ENCODE data around the gene ACSL1. TPM values are rescaled to one million over a fixed set of nuclear protein-coding genes. Genes with fewer than 3 reads are reported as not detected.

The ACSL1 gene
- total and polyA plus RNA-seq, 7 experiments from 2014 or later: 5.7 to 80.1 (median 11.5) TPM

GRCh38 chr4:184706453-184706852 is 119.3 kb downstream of the ACSL1 start:
- peak overlapping the region in 2 of 9 donors; percentile 15 to 80 for H3K27ac Mint-ChIP-seq
- H3K4me1 ChIP-seq (ENCODE audit: control insufficient read depth in 2 of 2, insufficient read depth in 2 of 2, low read length in 2 of 2): no peaks in the 10 kb centered on the region
- H3K9me3 Mint-ChIP-seq: no peaks in the 10 kb centered on the region
- peak overlapping the region in 1 of 10 donors; percentile 8 for H3K4me3 Mint-ChIP-seq
- DNase-seq: no peak
- ChIA-PET CTCF (no interaction called here), POLR2A (interaction anchor here (1.5 kb wide), 1 partner anchor 103 kb away, joined by 3 read pairs; no protein-coding TSS in a partner anchor)
- no peak overlapping the region for H3K27ac ChIP-seq (ENCODE audit: low read depth, low read length)
- H3K4me3 ChIP-seq (ENCODE audit: low read length): no peak overlapping the region
- intact Hi-C loops (cut with micrococcal nuclease): no loop called here
- H3K27me3 Mint-ChIP-seq: no peaks in the 10 kb centered on the region
- no peaks in the 10 kb centered on the region for H3K9me3 ChIP-seq (ENCODE audit: control insufficient read depth in 2 of 3, low read length in 3 of 3)
- ATAC-seq: no peak
- H3K4me1 Mint-ChIP-seq: peaks cover 0 to 29% (median 0%) of the 10 kb centered on the region in 7 donors
- no peaks in the 10 kb centered on the region for H3K36me3 ChIP-seq (ENCODE audit: control insufficient read depth in 2 of 3, insufficient read depth in 3 of 3, low read length in 3 of 3)
- no peaks in the 10 kb centered on the region for H3K27me3 ChIP-seq (ENCODE audit: control insufficient read depth in 2 of 2, insufficient read depth in 2 of 2, low read length in 2 of 2)
- H3K36me3 Mint-ChIP-seq: peaks cover 0 to 54% (median 6%) of the 10 kb centered on the region in 5 donors

DNA sequence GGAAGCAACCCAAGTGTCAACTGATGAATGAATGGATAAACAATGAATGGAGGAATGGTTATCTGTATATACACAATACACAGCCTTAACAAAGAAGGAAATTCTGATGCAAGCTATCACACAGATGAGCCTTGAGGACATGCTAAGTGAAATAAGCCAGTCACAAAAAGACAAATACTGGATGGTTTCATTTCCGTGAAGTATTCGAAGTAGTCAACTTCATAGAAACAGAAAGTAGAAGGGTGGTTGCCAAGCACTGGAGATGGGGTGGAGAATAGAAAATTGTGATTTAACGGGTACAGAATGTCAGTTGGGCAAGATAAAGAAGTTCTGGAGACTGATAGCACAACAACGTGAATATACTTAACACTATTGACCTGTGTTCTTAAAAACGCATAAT is 120.1 kb downstream of the ACSL1 start:
- Histone ChIP-seq H3K4me1 (ENCODE audit: control insufficient read depth in 2 of 2, insufficient read depth in 2 of 2, low read length in 2 of 2) (no peaks in the 10 kb centered on the region), H3K27me3 (ENCODE audit: control insufficient read depth in 2 of 2, insufficient read depth in 2 of 2, low read length in 2 of 2) (no peaks in the 10 kb centered on the region), H3K9me3 (ENCODE audit: control insufficient read depth in 2 of 3, low read length in 3 of 3) (no peaks in the 10 kb centered on the region), H3K4me3 (ENCODE audit: low read length) (no peak overlapping the region), H3K36me3 (ENCODE audit: control insufficient read depth in 2 of 3, insufficient read depth in 3 of 3, low read length in 3 of 3) (no peaks in the 10 kb centered on the region), H3K27ac (ENCODE audit: low read depth, low read length) (no peak overlapping the region)
- H3K9me3 Mint-ChIP-seq: no peaks in the 10 kb centered on the region
- peaks cover 0 to 29% (median 0%) of the 10 kb centered on the region in 7 donors for H3K4me1 Mint-ChIP-seq
- ChIA-PET CTCF (no interaction called here), POLR2A (no interaction called here)
- H3K36me3 Mint-ChIP-seq: peaks cover 0 to 52% (median 6%) of the 10 kb centered on the region in 5 donors
- intact Hi-C loops (cut with micrococcal nuclease): loop anchor here in 1 of 2 donors (2.0 kb wide), 1 partner anchor 57 kb away; the partner anchor contains the start of genes CASP3 and PRIMPOL
- peak overlapping the region in 2 of 10 donors; percentile 6 to 57 for H3K4me3 Mint-ChIP-seq
- DNase-seq (no peak), ATAC-seq (no peak)
- H3K27me3 Mint-ChIP-seq: no peaks in the 10 kb centered on the region
- peak overlapping the region in 1 of 9 donors; percentile 83 for H3K27ac Mint-ChIP-seq

Small RNA genes within 50 kb of the gene (microRNA-seq; reads per million reads assigned to microRNA genes)
- not detected for gene MIR3945 (ENCODE audit: borderline microRNAs expressed)

Other genes starting within 250 kb of the ACSL1 start
- 10 to 100 TPM; 12.4 to 73.4 (median 17.2) TPM for gene CASP3, start 176.5 kb downstream of the ACSL1 start, total RNA-seq
- 1 to 10 TPM; 2.9 to 4.3 TPM for gene CASP3, start 176.5 kb downstream of the ACSL1 start, polyA plus RNA-seq
- 10 to 100 TPM; 12.1 to 19.3 (median 16.7) TPM for gene PRIMPOL, start 176.2 kb downstream of the ACSL1 start, total RNA-seq
- gene PRIMPOL, start 176.2 kb downstream of the ACSL1 start, polyA plus RNA-seq: 10 to 100 TPM; 12.3 to 16.5 TPM
- gene CENPU, start 91.9 kb downstream of the ACSL1 start, total RNA-seq: 10 to 100 TPM in 1 of 5 experiments, 1 to 10 TPM in 4; 1.1 to 43.8 (median 3.1) TPM
- 1 to 10 TPM; 1.9 to 2.7 TPM for gene CENPU, start 91.9 kb downstream of the ACSL1 start, polyA plus RNA-seq
- not detected for gene HELT, start 192.5 kb upstream of the ACSL1 start, total RNA-seq
- gene HELT, start 192.5 kb upstream of the ACSL1 start, polyA plus RNA-seq: not detected

Measured in naive thymus-derived CD4-positive, alpha-beta T cell (primary cell).